OCI-LY1 (cell line): ENCODE measurements around the gene WTAP.

ENCODE experiments used
- EZH2 ChIP-seq: fragments of 200-600 bp; sonication (generic), shearing (Covaris generic); IDR thresholded peaks from 2 replicates; pipeline ENCODE4 v1.8.0; 2017; ENCODE audit warnings: borderline replicate concordance, mixed run types, mild to moderate bottlenecking, antibody characterized with exemption, low read length, moderate library complexity, mixed read lengths
- TF ChIP-seq, protein P1 (sequence below): fragments of 200-600 bp; sonication (generic), shearing (Covaris generic); IDR thresholded peaks from 2 replicates; pipeline ENCODE4 v1.5.1; 2017; ENCODE audit warnings: mild to moderate bottlenecking, antibody characterized with exemption, low read length, moderate library complexity, mixed read lengths

DNA sequence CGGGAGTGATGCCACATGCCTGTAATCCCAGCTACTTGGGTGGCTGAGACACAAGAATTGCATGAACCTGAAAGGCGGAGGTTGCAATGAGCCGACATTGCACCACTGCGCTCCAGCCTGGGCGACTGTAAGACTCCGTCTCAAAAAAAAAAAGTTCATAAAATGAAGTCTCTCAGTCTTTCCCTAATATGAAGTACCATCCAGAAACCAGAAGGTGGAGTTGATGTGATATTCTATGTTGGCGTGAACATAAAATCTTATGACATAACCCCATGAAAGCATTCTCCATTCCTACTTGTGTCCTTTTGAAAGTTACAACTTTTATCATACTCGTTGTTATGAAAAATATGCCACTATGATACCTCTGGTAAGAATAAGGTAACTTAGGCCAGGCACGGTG lies 40.0 kb upstream of the WTAP start:
- TF ChIP-seq EZH2: no peak
- TF ChIP-seq, protein P1, sequence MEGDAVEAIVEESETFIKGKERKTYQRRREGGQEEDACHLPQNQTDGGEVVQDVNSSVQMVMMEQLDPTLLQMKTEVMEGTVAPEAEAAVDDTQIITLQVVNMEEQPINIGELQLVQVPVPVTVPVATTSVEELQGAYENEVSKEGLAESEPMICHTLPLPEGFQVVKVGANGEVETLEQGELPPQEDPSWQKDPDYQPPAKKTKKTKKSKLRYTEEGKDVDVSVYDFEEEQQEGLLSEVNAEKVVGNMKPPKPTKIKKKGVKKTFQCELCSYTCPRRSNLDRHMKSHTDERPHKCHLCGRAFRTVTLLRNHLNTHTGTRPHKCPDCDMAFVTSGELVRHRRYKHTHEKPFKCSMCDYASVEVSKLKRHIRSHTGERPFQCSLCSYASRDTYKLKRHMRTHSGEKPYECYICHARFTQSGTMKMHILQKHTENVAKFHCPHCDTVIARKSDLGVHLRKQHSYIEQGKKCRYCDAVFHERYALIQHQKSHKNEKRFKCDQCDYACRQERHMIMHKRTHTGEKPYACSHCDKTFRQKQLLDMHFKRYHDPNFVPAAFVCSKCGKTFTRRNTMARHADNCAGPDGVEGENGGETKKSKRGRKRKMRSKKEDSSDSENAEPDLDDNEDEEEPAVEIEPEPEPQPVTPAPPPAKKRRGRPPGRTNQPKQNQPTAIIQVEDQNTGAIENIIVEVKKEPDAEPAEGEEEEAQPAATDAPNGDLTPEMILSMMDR: no peak
